Measurements from ENCODE around the gene MDFI. TPM values are rescaled to one million over a fixed set of nuclear protein-coding genes. Genes with fewer than 3 reads are reported as not detected.

MDFI gene
- total RNA-seq, 1 donor from 2014 or later: 149 TPM

GRCh38 chr6:41653691-41654090, 15.4 kb downstream of the MDFI start:
- Mint-ChIP-seq H3K4me3 (no peak overlapping the region), H3K27ac (peak overlapping the region; percentile 66), H3K36me3 (peaks cover 18% of the 10 kb centered on the region), H3K4me1 (peaks cover 60% of the 10 kb centered on the region), H3K9me3 (no peaks in the 10 kb centered on the region), H3K27me3 (ENCODE audit: low read depth) (no peaks in the 10 kb centered on the region)
- no peak for DNase-seq (ENCODE audit: low spot score in 2 of 2, unreplicated experiment in 2 of 2)
- no peak for TF ChIP-seq CTCF (IDR thresholded peaks at IDR 0.05; ENCODE audit: unreplicated experiment)

- Mint-ChIP-seq H3K4me3 (no peak overlapping the region), H3K4me1 (peaks cover 62% of the 10 kb centered on the region), H3K27ac (peak overlapping the region; percentile 76), H3K36me3 (peaks cover 18% of the 10 kb centered on the region), H3K27me3 (ENCODE audit: low read depth) (no peaks in the 10 kb centered on the region), H3K9me3 (no peaks in the 10 kb centered on the region)
- no peak for DNase-seq (ENCODE audit: low spot score in 2 of 2, unreplicated experiment in 2 of 2)
- TF ChIP-seq CTCF (IDR thresholded peaks at IDR 0.05; ENCODE audit: unreplicated experiment): no peak
Measured at GRCh38 chr6:41654151-41654697, 16.0 kb downstream of the MDFI start.

- Mint-ChIP-seq H3K36me3 (peaks cover 13% of the 10 kb centered on the region), H3K27me3 (ENCODE audit: low read depth) (no peaks in the 10 kb centered on the region), H3K4me1 (peaks cover 62% of the 10 kb centered on the region), H3K9me3 (no peaks in the 10 kb centered on the region), H3K4me3 (no peak overlapping the region), H3K27ac (peak overlapping the region; percentile 76)
- no peak for DNase-seq (ENCODE audit: low spot score in 2 of 2, unreplicated experiment in 2 of 2)
- no peak for TF ChIP-seq CTCF (IDR thresholded peaks at IDR 0.05; ENCODE audit: unreplicated experiment)
Measured at GRCh38 chr6:41654698-41655151, 16.5 kb downstream of the MDFI start.

- no peak for TF ChIP-seq CTCF (IDR thresholded peaks at IDR 0.05; ENCODE audit: unreplicated experiment)
- Mint-ChIP-seq H3K27me3 (ENCODE audit: low read depth) (no peaks in the 10 kb centered on the region), H3K27ac (peak overlapping the region; percentile 76), H3K4me1 (peaks cover 62% of the 10 kb centered on the region), H3K4me3 (no peak overlapping the region), H3K9me3 (no peaks in the 10 kb centered on the region), H3K36me3 (peaks cover 12% of the 10 kb centered on the region)
- no peak for DNase-seq (ENCODE audit: low spot score in 2 of 2, unreplicated experiment in 2 of 2)
Measured at GRCh38 chr6:41655176-41655575, 16.9 kb downstream of the MDFI start.

GRCh38 chr6:41655646-41656001, 17.4 kb downstream of the MDFI start:
- no peak for TF ChIP-seq CTCF (IDR thresholded peaks at IDR 0.05; ENCODE audit: unreplicated experiment)
- Mint-ChIP-seq H3K27ac (peak overlapping the region; percentile 76), H3K36me3 (peaks cover 12% of the 10 kb centered on the region), H3K27me3 (ENCODE audit: low read depth) (no peaks in the 10 kb centered on the region), H3K4me1 (peaks cover 62% of the 10 kb centered on the region), H3K4me3 (no peak overlapping the region), H3K9me3 (no peaks in the 10 kb centered on the region)
- no peak for DNase-seq (ENCODE audit: low spot score in 2 of 2, unreplicated experiment in 2 of 2)
